Keratinocyte (primary cell): ENCODE measurements around the gene ATP6V0B. TPM values are rescaled to one million over a fixed set of nuclear protein-coding genes. Genes with fewer than 3 reads are reported as not detected.

Experiments used
- DNase-seq: peaks from one replicate; pipeline ENCODE4 v3.0.0-alpha.2; 2011; ENCODE audit warnings: low read depth, missing footprints, low spot score
- FAIRE-seq: peaks from 2 replicates; lab custom pipeline; 2011; peaks lifted over from hg19 to GRCh38; lab: Jason Lieb, UNC
- H2AFZ ChIP-seq: 2 replicates; pipeline ENCODE4 v1.6.0; 2012; ENCODE audit warnings: low read length, control low read depth, inconsistent platforms; ENCODE audit not compliant: control insufficient read depth
- H3K27ac ChIP-seq: 2 replicates; pipeline ENCODE4 v1.5.1; 2011; ENCODE audit warnings: low read length; ENCODE audit not compliant: control insufficient read depth, insufficient read depth
- H3K27me3 ChIP-seq: 3 replicates; pipeline ENCODE4 v1.6.0; 2011; ENCODE audit warnings: low read length; ENCODE audit not compliant: control insufficient read depth, insufficient read depth; ENCODE audit errors: extremely low read depth
- H3K36me3 ChIP-seq, 2 experiments: 2 replicates in 1 of 2; 3 replicates in 1 of 2; pipeline ENCODE4 v1.5.1; 2011; ENCODE audit warnings: low read length in 2 of 2, mild to moderate bottlenecking in 1 of 2; ENCODE audit not compliant: control insufficient read depth in 2 of 2, insufficient read depth in 2 of 2; ENCODE audit errors: extremely low read depth in 1 of 2
- H3K4me1 ChIP-seq: 3 replicates; pipeline ENCODE4 v1.5.1; 2011; ENCODE audit warnings: low read length; ENCODE audit not compliant: control insufficient read depth, insufficient read depth; ENCODE audit errors: extremely low read depth
- H3K4me2 ChIP-seq: 3 replicates; pipeline ENCODE4 v1.6.0; 2011; ENCODE audit warnings: low read depth, low read length; ENCODE audit not compliant: control insufficient read depth, insufficient read depth; ENCODE audit errors: extremely low read depth
- H3K4me3 ChIP-seq, 3 experiments: fragments of 200-600 bp in 1 of 3; sonication (generic) in 1 of 3; 2 replicates in 2 of 3; 3 replicates in 1 of 3; pipeline ENCODE4 v1.5.1; 2011 to 2016; ENCODE audit warnings: low read length in 3 of 3, mild to moderate bottlenecking in 3 of 3, control low read depth in 2 of 3, inconsistent platforms in 1 of 3, low read depth in 1 of 3, mixed read lengths in 1 of 3, mixed run types in 1 of 3, moderate library complexity in 1 of 3; ENCODE audit not compliant: control insufficient read depth in 2 of 3, insufficient read depth in 2 of 3; ENCODE audit errors: extremely low read depth in 1 of 3
- H3K79me2 ChIP-seq: 2 replicates; pipeline ENCODE4 v1.6.0; 2012; ENCODE audit warnings: low read length; ENCODE audit not compliant: control insufficient read depth, insufficient read depth
- H3K9ac ChIP-seq: 3 replicates; pipeline ENCODE4 v1.6.0; 2011; ENCODE audit warnings: low read length; ENCODE audit not compliant: control insufficient read depth, insufficient read depth; ENCODE audit errors: extremely low read depth
- H3K9me1 ChIP-seq: 3 replicates; pipeline ENCODE4 v1.6.0; 2011; ENCODE audit warnings: low read length; ENCODE audit not compliant: control insufficient read depth, insufficient read depth; ENCODE audit errors: extremely low read depth
- H3K9me3 ChIP-seq: 2 replicates; pipeline ENCODE4 v1.5.1; 2012; ENCODE audit warnings: low read depth, low read length; ENCODE audit not compliant: control insufficient read depth
- H4K20me1 ChIP-seq: 3 replicates; pipeline ENCODE4 v1.6.0; 2011; ENCODE audit warnings: low read length; ENCODE audit not compliant: control insufficient read depth, insufficient read depth; ENCODE audit errors: extremely low read depth
- EZH2 ChIP-seq: IDR thresholded peaks from one replicate; pipeline ENCODE4 v1.6.1; 2012; ENCODE audit warnings: inconsistent platforms, mild to moderate bottlenecking, low read length, moderate library complexity
- dilution Hi-C: fragments of 300-500 bp; cut with MboI; formaldehyde crosslinking; loops from one replicate; pipeline ENCODE4 v1.7.0; 2020; ENCODE audit warnings: low sequenced_read_pairs; ENCODE audit not compliant: extremely low pct_ligation_motif_present
- polyA plus RNA-seq, 5 experiments: library from polyadenylated mRNA; depleted of rRNA in 3 of 5; stranded (reverse) in 3 of 5; stranded (forward) in 1 of 5; unstranded in 1 of 5; fragments of >200 nt; gene quantifications; 1 replicate in 1 of 5; 2 replicates in 3 of 5; 3 replicates in 1 of 5; pipeline versions ENCODE4 v1.2.1 to v1.2.3, GENCODE V29; 2011 to 2012; ENCODE audit warnings: missing spikeins in 2 of 5, low read depth in 1 of 5, low replicate concordance in 1 of 5
- TF ChIP-seq, protein P1 (sequence below), 3 experiments: IDR thresholded peaks in 1 of 3; conservative IDR thresholded peaks in 1 of 3; optimal IDR thresholded peaks in 1 of 3; 2 replicates in 2 of 3; 3 replicates in 1 of 3; pipeline versions ENCODE3 to v1.5.1; 2011; ENCODE audit warnings: low read length in 3 of 3, mild to moderate bottlenecking in 3 of 3, moderate library complexity in 2 of 3, control low read depth in 1 of 3, inconsistent platforms in 1 of 3; ENCODE audit not compliant: insufficient read depth in 2 of 3; ENCODE audit errors: extremely low read depth in 1 of 3

The ATP6V0B gene
- polyA plus RNA-seq, 1 donor (not counting 4 experiments of a cell fraction or from before 2014, with no cell fraction given) = 195 TPM

DNA sequence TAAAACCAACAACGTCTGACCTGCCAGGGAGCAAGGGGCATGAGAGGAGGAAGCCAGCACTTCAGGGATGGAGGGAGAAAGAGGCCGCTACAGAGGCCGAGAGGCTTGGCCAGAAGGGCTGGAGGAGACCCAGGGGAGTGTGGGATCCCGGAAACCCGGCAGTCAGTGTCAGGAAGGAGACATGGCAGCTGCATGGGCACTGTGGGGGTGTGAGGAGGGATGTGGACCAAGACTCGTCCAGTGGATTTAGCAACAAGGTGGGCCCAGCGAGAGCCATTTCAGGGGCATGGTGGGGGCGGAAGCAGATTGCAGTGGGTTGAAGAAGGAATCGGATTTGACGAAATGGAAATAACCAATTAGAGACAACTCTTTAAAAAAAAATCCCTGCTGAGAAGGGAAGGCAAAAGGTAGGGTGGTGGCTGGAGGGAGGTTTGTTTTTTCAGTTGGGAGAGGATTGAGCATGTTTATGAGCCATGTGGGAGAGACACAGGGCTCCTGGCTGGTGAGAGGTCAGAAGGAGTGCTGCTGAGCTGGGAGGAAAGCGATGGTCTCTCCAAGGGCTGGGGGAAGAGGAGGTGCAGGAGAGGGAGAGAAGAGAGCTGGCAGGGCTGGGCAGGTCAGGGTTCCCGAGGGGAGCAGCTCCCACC lies 8.6 kb downstream of the ATP6V0B start:
- H3K27ac ChIP-seq = no peak overlapping the region
- H3K9ac ChIP-seq = no peak overlapping the region
- H3K9me3 ChIP-seq = no peaks in the 10 kb centered on the region
- no peaks in the 10 kb centered on the region for H3K9me1 ChIP-seq
- H2AFZ ChIP-seq = no peak overlapping the region
- H3K79me2 ChIP-seq = peaks cover 44% of the 10 kb centered on the region
- H3K4me3 ChIP-seq = no peak overlapping the region
- H3K4me1 ChIP-seq = peaks cover 34% of the 10 kb centered on the region
- H3K27me3 ChIP-seq = no peaks in the 10 kb centered on the region
- peaks cover 19 to 50% of the 10 kb centered on the region in 2 experiments for H3K36me3 ChIP-seq
- H3K4me2 ChIP-seq = no peak overlapping the region
- dilution Hi-C loops = no loop called here
- no peak for FAIRE-seq
- TF ChIP-seq EZH2 = no peak
- TF ChIP-seq, protein P1, sequence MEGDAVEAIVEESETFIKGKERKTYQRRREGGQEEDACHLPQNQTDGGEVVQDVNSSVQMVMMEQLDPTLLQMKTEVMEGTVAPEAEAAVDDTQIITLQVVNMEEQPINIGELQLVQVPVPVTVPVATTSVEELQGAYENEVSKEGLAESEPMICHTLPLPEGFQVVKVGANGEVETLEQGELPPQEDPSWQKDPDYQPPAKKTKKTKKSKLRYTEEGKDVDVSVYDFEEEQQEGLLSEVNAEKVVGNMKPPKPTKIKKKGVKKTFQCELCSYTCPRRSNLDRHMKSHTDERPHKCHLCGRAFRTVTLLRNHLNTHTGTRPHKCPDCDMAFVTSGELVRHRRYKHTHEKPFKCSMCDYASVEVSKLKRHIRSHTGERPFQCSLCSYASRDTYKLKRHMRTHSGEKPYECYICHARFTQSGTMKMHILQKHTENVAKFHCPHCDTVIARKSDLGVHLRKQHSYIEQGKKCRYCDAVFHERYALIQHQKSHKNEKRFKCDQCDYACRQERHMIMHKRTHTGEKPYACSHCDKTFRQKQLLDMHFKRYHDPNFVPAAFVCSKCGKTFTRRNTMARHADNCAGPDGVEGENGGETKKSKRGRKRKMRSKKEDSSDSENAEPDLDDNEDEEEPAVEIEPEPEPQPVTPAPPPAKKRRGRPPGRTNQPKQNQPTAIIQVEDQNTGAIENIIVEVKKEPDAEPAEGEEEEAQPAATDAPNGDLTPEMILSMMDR (optimal IDR thresholded peaks at IDR 0.05 in 1 of 3, IDR thresholded peaks at IDR 0.05 in 1 of 3, conservative IDR thresholded peaks at IDR 0.05 in 1 of 3; ENCODE audit: extremely low read depth in 1 of 3, insufficient read depth in 2 of 3, low read length in 3 of 3) = no peak
- no peak for DNase-seq
- no peaks in the 10 kb centered on the region for H4K20me1 ChIP-seq

DNA sequence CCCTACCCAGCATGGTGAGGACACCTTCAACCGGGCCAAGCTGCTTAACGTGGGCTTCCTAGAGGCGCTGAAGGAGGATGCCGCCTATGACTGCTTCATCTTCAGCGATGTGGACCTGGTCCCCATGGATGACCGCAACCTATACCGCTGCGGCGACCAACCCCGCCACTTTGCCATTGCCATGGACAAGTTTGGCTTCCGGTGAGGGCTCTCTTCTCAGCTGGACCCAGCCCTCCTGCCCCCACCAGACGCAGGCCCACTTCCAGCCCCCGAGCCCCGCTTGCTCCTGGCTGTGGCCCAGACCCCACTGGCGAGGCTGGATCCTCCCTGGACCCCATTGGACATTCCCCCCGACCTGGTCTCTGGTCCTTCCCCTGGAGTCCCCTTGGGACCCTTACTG lies 10.1 kb downstream of the ATP6V0B start:
- Histone ChIP-seq H3K4me2 (no peak overlapping the region), H3K4me3 (no peak overlapping the region), H3K9ac (no peak overlapping the region), H4K20me1 (no peaks in the 10 kb centered on the region), H3K36me3 (peaks cover 19 to 47% of the 10 kb centered on the region in 2 experiments), H3K79me2 (peaks cover 42% of the 10 kb centered on the region), H3K9me1 (no peaks in the 10 kb centered on the region), H3K27me3 (no peaks in the 10 kb centered on the region), H3K9me3 (no peaks in the 10 kb centered on the region), H2AFZ (no peak overlapping the region), H3K4me1 (peaks cover 29% of the 10 kb centered on the region), H3K27ac (no peak overlapping the region)
- dilution Hi-C loops = no loop called here
- no peak for TF ChIP-seq EZH2
- TF ChIP-seq, protein P1 (optimal IDR thresholded peaks at IDR 0.05 in 1 of 3, IDR thresholded peaks at IDR 0.05 in 1 of 3, conservative IDR thresholded peaks at IDR 0.05 in 1 of 3; ENCODE audit: extremely low read depth in 1 of 3, insufficient read depth in 2 of 3, low read length in 3 of 3) = no peak
- DNase-seq (no peak), FAIRE-seq (no peak)
